Measurements from ENCODE around the gene FSD2.
"Not testable (repeated sequence)": the region's sequence is repeated elsewhere in the genome, so short reads cannot be mapped to it uniquely, and the experiment has no call there.

Gene FSD2

DNA sequence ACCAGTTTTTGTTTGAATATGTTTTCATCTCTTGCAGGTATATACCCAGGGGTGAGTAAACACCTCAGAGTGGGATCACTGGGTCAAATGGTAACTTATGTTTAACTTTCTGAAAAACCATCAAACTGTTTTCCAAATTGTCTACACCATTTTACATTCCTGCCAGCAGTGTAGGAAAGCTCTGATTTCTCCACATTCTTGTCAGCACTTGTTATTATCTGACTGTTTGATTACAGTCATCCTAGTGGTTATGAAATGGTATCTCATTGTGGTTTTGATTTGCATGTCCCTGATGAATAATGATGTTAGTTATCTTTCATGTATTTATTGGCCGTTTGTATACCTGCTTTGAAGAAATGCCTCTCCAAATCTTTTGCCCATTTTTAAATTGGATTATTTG lies 13.8 kb downstream of the FSD2 start:
- no peak for DNase-seq (ENCODE audit: low read depth)

GRCh38 chr15:82790321-82790720 lies 15.5 kb downstream of the FSD2 start:
- no peak for DNase-seq (ENCODE audit: low read depth)

DNA sequence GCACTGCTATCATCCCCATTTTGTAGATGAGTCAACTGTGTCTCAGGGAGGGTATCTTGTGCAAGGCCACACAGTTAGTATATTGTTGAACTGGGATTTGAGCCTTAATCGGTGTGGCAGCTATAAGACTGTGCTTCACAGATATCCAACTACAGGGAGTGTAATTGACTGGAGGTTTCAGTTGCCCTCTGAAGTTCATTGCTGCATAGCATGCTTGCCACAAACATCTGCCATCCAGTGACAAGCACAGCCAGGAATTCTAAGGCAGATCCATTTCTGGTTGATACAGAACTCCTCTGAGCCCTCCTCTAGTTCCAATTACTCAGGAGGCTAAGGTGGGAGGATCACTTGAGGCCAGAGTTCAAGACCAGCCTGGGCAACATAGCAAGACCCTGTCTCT lies 16.4 kb downstream of the FSD2 start:
- no peak for DNase-seq (ENCODE audit: low read depth)

GRCh38 chr15:82788496-82788895 lies 17.4 kb downstream of the FSD2 start:
- DNase-seq (ENCODE audit: low read depth): no peak

GRCh38 chr15:82781349-82781748 lies 24.5 kb downstream of the FSD2 start:
- no peak for DNase-seq (ENCODE audit: low read depth)

DNA sequence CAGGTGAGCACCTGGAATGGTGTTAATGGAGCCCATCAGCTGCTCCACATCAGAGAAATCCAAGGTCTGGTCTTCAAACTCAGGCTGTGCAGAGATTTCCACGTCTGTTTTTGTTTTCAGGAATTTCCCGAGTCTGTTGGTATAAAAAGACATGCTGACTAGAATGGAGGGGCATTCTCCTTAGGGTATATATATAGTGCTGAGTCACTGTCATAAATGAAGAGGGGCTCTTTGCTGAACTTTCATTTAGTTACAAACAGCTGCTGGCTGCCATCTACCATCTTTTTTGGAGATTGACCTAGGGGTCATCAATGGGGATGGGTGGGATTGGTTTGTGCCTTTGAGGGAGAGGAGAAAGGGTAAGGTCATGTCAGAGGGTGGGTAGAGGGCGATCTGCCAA lies 27.1 kb downstream of the FSD2 start:
- no peak for DNase-seq (ENCODE audit: low read depth)

- no peak for DNase-seq (ENCODE audit: low read depth)
Measured at GRCh38 chr15:82774496-82774895, 31.4 kb downstream of the FSD2 start.

DNA sequence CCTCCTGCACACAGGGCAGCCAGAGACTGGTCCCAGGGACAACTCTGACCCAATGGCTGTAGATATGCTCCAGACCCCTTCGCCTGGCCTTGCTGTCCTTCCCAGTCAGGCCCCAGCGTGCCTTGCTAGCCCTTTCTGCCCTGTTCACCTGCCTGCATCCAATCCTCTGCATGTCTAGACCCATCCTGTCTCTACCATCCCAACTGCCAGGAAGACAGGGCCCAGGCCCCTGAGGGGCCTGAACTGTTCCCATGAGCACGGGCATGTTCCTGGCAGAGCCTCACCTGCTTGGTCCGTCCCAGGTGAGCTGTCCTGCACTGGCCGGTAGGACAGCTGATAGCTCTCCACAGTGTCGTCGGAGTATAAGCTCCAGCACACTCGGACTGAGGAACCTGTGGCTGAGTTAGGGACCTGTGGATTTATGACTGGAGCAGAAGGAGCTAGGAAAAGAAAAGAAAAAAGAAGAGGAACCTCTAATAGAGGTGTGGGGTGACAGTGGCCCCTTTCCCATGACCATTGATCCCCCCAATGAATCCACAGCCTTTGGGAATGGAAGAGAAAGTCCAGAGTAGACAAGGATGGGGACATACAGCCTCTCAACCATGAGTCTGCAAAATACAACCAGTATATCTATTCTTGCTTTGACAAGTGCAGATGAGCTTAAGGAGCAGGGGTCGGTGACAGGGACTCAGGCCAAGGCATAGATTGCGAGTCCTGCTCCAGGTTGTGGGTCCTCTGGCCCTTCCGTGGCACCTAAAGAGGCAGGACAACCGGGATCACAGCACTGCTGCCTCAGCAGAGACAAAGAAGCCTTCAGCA lies 33.9 kb downstream of the FSD2 start:
- DNase-seq (ENCODE audit: low read depth): no peak

GRCh38 chr15:82768414-82769054 lies 37.3 kb downstream of the FSD2 start:
- no peak for DNase-seq (ENCODE audit: low read depth)

- DNase-seq (ENCODE audit: low read depth): no peak
Measured at GRCh38 chr15:82767163-82767829, 38.6 kb downstream of the FSD2 start.

DNA sequence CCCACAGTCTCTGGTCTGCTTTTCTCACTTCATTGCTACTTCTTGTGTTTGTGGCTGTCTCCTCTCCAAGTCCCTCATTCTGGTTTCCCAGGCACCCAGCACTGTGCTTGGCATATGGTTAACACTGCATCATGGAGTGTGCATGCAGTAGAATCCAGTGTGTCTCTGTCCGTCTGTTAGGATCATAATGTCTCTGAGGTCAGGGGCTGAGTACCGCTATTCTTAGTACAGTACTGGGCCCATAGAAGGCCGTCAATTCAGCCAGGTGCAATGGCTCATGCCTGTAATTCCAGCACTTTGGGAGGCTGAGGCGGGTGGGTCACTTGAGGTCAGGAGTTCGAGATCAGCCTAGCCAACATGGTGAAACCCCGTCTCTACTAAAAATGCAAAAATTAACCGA lies 39.7 kb downstream of the FSD2 start:
- DNase-seq (ENCODE audit: low read depth): not testable (repeated sequence)

DNA sequence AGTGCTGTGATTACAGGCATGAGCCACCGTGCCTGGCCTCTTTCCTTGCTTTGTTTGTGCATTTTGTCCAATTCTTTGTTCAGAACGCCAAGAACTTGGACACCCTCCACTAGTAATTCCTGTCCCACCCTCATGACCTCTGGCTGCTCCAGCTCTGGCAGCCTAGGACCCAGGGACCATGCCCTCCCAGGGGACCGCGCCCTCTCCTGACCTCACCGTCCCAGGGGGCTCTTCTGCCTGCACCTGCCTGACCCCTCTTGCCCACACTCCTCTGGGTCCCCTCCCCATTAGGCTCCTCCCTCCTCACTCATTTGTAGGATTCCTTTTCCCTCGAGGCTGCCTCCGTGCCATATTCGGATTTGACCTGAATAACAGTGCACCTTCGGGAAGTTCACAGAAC lies 41.1 kb downstream of the FSD2 start:
- no peak for DNase-seq (ENCODE audit: low read depth)

- DNase-seq (ENCODE audit: low read depth): no peak
Measured at GRCh38 chr15:82764117-82764490, 41.8 kb downstream of the FSD2 start.

DNA sequence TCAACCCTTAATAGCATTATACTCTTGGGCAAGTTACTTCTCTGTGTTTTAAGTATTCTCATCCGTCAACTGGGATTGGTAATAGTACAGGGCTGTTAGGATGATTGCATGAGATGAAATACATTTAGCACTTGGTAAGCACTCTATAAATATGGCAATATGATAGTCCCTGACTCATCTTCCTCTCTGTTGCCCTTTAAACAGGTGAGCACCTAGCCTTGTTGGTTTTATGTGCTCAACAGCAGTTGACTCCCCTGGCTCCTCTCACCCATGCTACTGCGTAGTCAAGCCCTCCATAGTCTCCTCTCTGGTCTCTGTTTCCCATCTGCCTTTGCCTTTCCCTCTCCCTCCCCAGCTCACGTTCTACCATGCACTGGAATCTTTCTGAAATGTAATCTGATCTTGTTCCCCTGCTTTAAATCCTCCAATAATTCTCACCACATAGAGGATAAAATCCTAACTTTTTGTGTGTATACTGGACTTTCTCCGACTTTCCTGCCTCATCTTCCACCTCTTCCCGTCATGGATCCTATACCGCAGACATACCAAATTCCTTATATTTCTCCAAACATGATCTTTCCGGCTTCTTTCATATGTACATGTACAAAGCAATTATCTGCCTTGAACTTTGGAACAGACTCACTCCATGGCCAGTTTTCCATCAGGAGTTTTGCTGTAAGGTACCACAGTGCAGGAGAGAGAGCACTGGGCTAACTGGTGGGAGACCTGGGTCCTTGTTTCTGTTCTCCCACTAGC lies 42.3 kb downstream of the FSD2 start:
- DNase-seq (ENCODE audit: low read depth): no peak

DNA sequence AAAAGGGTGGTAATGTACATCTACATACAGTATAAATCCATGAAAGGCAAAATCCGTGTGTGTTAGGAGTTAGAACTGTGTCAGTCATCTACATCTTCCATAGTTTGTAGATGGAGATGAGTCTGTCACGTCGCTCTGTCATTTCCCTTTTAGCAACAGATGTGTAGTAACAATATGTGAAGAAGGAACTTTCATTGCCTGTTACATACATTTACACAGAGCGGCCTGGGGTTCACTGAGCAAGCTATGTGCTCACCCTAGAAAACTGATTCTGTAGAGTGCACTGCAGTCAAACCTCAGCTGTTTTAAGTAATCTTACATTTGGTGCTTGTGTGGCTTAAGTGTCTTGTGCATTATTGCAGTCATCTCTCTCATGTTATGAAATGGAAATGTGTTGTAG lies 54.6 kb downstream of the FSD2 start:
- DNase-seq (ENCODE audit: low read depth): no peak

GRCh38 chr15:82750831-82751180 lies 55.1 kb downstream of the FSD2 start:
- no peak for DNase-seq (ENCODE audit: low read depth)

- DNase-seq (ENCODE audit: low read depth): peak; percentile 74
Measured at GRCh38 chr15:82749951-82750830, 55.7 kb downstream of the FSD2 start.

DNA sequence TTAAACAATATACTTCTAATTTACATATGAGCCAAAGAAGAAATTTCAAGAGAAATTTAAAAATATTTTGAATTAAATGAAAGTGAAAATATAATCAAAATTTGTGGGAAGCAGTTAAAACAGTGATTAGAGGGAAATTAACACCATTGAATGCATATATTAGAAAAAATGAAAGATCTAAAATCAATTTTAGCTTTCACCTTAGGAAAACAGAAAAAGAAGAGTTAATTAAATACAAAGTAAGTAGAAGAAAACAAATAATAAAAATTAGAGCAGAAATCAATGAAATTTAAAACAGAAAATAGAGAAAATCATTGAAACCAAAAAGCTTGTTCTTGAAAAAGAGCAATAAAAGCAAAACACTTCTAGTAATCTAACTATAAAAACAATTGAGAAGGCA lies 57.6 kb downstream of the FSD2 start:
- no peak for DNase-seq (ENCODE audit: low read depth)

GRCh38 chr15:82743810-82744209 lies 62.1 kb downstream of the FSD2 start:
- no peak for DNase-seq (ENCODE audit: low read depth)

GRCh38 chr15:82742134-82742533 lies 63.7 kb downstream of the FSD2 start:
- no peak for DNase-seq (ENCODE audit: low read depth)

GRCh38 chr15:82739086-82739485 lies 66.8 kb downstream of the FSD2 start:
- DNase-seq (ENCODE audit: low read depth): no peak

- DNase-seq (ENCODE audit: low read depth): no peak
Measured at GRCh38 chr15:82737975-82738374, 67.9 kb downstream of the FSD2 start.
